ENCODE data around the gene HSD17B11.
"Not testable (repeated sequence)": the region's sequence is repeated elsewhere in the genome, so short reads cannot be mapped to it uniquely, and the experiment has no call there.

The HSD17B11 gene

GRCh38 chr4:87391576-87392054 lies 627 bp upstream of the HSD17B11 start:
- no CpG with 5 or more reads among the region's 16 CpGs for WGBS, 2 donors (ENCODE audit: extremely low coverage in 2 of 2, insufficient read length in 2 of 2, insufficient replicate concordance in 1 of 2)
- peaks cover 2 to 12% of the 10 kb centered on the region in 2 donors for H3K9me3 ChIP-seq (replicated peaks in 1 of 2; ENCODE audit: control insufficient read depth in 2 of 2, insufficient read depth in 1 of 2, low read depth in 1 of 2, low read length in 2 of 2)
- peaks cover 0 to 3% of the 10 kb centered on the region in 2 donors for H3K4me1 ChIP-seq (ENCODE audit: control insufficient read depth in 2 of 2, insufficient read depth in 1 of 2, low read depth in 1 of 2, low read length in 2 of 2)
- H2BK12ac ChIP-seq (ENCODE audit: low read length): no peak overlapping the region
- H3K79me1 ChIP-seq (ENCODE audit: low read depth, low read length): no peaks in the 10 kb centered on the region
- H2BK15ac ChIP-seq (ENCODE audit: low read length): no peak overlapping the region
- peak overlapping the region; percentile 98 for H2AFZ ChIP-seq (ENCODE audit: low read length)
- no peak for DNase-seq (ENCODE audit: low spot score)
- H2BK120ac ChIP-seq (ENCODE audit: low read depth, low read length): no peak overlapping the region
- H3K18ac ChIP-seq (ENCODE audit: low read length): no peak overlapping the region
- peak overlapping the region; percentile 61 for H3K4me2 ChIP-seq (ENCODE audit: insufficient read depth, low read length, poor library complexity, severe bottlenecking)
- H3K36me3 ChIP-seq (replicated peaks in 1 of 2; ENCODE audit: control insufficient read depth in 2 of 2, insufficient read depth in 2 of 2, low read length in 2 of 2): peaks cover 0 to 2% of the 10 kb centered on the region in 2 donors
- H2AK5ac ChIP-seq (ENCODE audit: low read depth, low read length): no peak overlapping the region
- no peak overlapping the region for H4K91ac ChIP-seq (ENCODE audit: low read depth, low read length, poor library complexity)
- H4K8ac ChIP-seq (ENCODE audit: low read depth, low read length): no peak overlapping the region
- H3K27me3 ChIP-seq (ENCODE audit: control insufficient read depth in 3 of 3, insufficient read depth in 3 of 3, low read depth in 1 of 3, low read length in 3 of 3): no peaks in the 10 kb centered on the region
- peak overlapping the region; percentile 60 for H3K27ac ChIP-seq (replicated peaks; ENCODE audit: low read length)
- no peak overlapping the region for H3K4ac ChIP-seq (ENCODE audit: low read length)
- H3K4me3 ChIP-seq (ENCODE audit: low read length in 2 of 2): peak overlapping the region; percentile 71 to 74
- H3K23ac ChIP-seq (ENCODE audit: low read depth, low read length, poor library complexity): no peak overlapping the region
- no peak overlapping the region for H2BK5ac ChIP-seq (ENCODE audit: low read length)
- no peak overlapping the region for H3K14ac ChIP-seq (ENCODE audit: low read length)
- H3K9ac ChIP-seq (ENCODE audit: low read depth, low read length, poor library complexity): no peak overlapping the region

- Histone ChIP-seq H3K9ac (ENCODE audit: low read depth, low read length, poor library complexity) (no peak overlapping the region), H3K4ac (ENCODE audit: low read length) (no peak overlapping the region), H3K9me3 (replicated peaks in 1 of 2; ENCODE audit: control insufficient read depth in 2 of 2, insufficient read depth in 1 of 2, low read depth in 1 of 2, low read length in 2 of 2) (peaks cover 2 to 12% of the 10 kb centered on the region in 2 donors), H2BK15ac (ENCODE audit: low read length) (no peak overlapping the region), H3K4me1 (ENCODE audit: control insufficient read depth in 2 of 2, insufficient read depth in 1 of 2, low read depth in 1 of 2, low read length in 2 of 2) (peaks cover 0 to 3% of the 10 kb centered on the region in 2 donors), H3K14ac (ENCODE audit: low read length) (no peak overlapping the region), H3K4me2 (ENCODE audit: insufficient read depth, low read length, poor library complexity, severe bottlenecking) (peak overlapping the region; percentile 34), H2AFZ (ENCODE audit: low read length) (peak overlapping the region; percentile 98), H2BK12ac (ENCODE audit: low read length) (no peak overlapping the region), H3K36me3 (replicated peaks in 1 of 2; ENCODE audit: control insufficient read depth in 2 of 2, insufficient read depth in 2 of 2, low read length in 2 of 2) (peaks cover 0 to 2% of the 10 kb centered on the region in 2 donors), H3K23ac (ENCODE audit: low read depth, low read length, poor library complexity) (no peak overlapping the region), H2AK5ac (ENCODE audit: low read depth, low read length) (no peak overlapping the region), H4K91ac (ENCODE audit: low read depth, low read length, poor library complexity) (no peak overlapping the region), H3K27me3 (ENCODE audit: control insufficient read depth in 3 of 3, insufficient read depth in 3 of 3, low read depth in 1 of 3, low read length in 3 of 3) (no peaks in the 10 kb centered on the region), H2BK120ac (ENCODE audit: low read depth, low read length) (no peak overlapping the region), H3K27ac (replicated peaks; ENCODE audit: low read length) (no peak overlapping the region), H4K8ac (ENCODE audit: low read depth, low read length) (no peak overlapping the region), H3K4me3 (ENCODE audit: low read length in 2 of 2) (peak overlapping the region; percentile 71 to 74), H3K18ac (ENCODE audit: low read length) (no peak overlapping the region), H2BK5ac (ENCODE audit: low read length) (no peak overlapping the region), H3K79me1 (ENCODE audit: low read depth, low read length) (no peaks in the 10 kb centered on the region)
- no peak for DNase-seq (ENCODE audit: low spot score)
Measured at GRCh38 chr4:87390551-87390890, 467 bp downstream of the HSD17B11 start.

- peak overlapping the region in 1 of 2 donors; percentile 71 for H3K4me3 ChIP-seq (ENCODE audit: low read length in 2 of 2)
- not testable (repeated sequence) for H2BK120ac ChIP-seq (ENCODE audit: low read depth, low read length); H2BK12ac ChIP-seq (ENCODE audit: low read length); H2AK5ac ChIP-seq (ENCODE audit: low read depth, low read length); H2BK15ac ChIP-seq (ENCODE audit: low read length); H2AFZ ChIP-seq (ENCODE audit: low read length); H2BK5ac ChIP-seq (ENCODE audit: low read length); H3K4me2 ChIP-seq (ENCODE audit: insufficient read depth, low read length, poor library complexity, severe bottlenecking); H3K27ac ChIP-seq (replicated peaks; ENCODE audit: low read length); DNase-seq (ENCODE audit: low spot score); H4K8ac ChIP-seq (ENCODE audit: low read depth, low read length); H3K9ac ChIP-seq (ENCODE audit: low read depth, low read length, poor library complexity); H3K4me1 ChIP-seq (ENCODE audit: control insufficient read depth in 2 of 2, insufficient read depth in 1 of 2, low read depth in 1 of 2, low read length in 2 of 2); H3K18ac ChIP-seq (ENCODE audit: low read length); H3K36me3 ChIP-seq (replicated peaks in 1 of 2; ENCODE audit: control insufficient read depth in 2 of 2, insufficient read depth in 2 of 2, low read length in 2 of 2); H3K14ac ChIP-seq (ENCODE audit: low read length); H3K27me3 ChIP-seq (ENCODE audit: control insufficient read depth in 3 of 3, insufficient read depth in 3 of 3, low read depth in 1 of 3, low read length in 3 of 3); H4K91ac ChIP-seq (ENCODE audit: low read depth, low read length, poor library complexity); H3K4ac ChIP-seq (ENCODE audit: low read length); H3K79me1 ChIP-seq (ENCODE audit: low read depth, low read length); H3K23ac ChIP-seq (ENCODE audit: low read depth, low read length, poor library complexity)
- WGBS, 2 donors (ENCODE audit: extremely low coverage in 2 of 2, insufficient read length in 2 of 2, insufficient replicate concordance in 1 of 2): no CpG with 5 or more reads among the region's 20 CpGs
- peaks cover 2 to 15% of the 10 kb centered on the region in 2 donors for H3K9me3 ChIP-seq (replicated peaks in 1 of 2; ENCODE audit: control insufficient read depth in 2 of 2, insufficient read depth in 1 of 2, low read depth in 1 of 2, low read length in 2 of 2)
Measured at GRCh38 chr4:87390055-87390454, 933 bp downstream of the HSD17B11 start.

- Histone ChIP-seq H3K27ac (replicated peaks; ENCODE audit: low read length) (no peak overlapping the region), H2AK5ac (ENCODE audit: low read depth, low read length) (no peak overlapping the region), H4K91ac (ENCODE audit: low read depth, low read length, poor library complexity) (no peak overlapping the region), H3K4me3 (ENCODE audit: low read length in 2 of 2) (no peak overlapping the region), H3K4ac (ENCODE audit: low read length) (no peak overlapping the region), H3K9ac (ENCODE audit: low read depth, low read length, poor library complexity) (no peak overlapping the region), H2BK5ac (ENCODE audit: low read length) (no peak overlapping the region), H3K4me1 (ENCODE audit: control insufficient read depth in 2 of 2, insufficient read depth in 1 of 2, low read depth in 1 of 2, low read length in 2 of 2) (peaks cover 0 to 3% of the 10 kb centered on the region in 2 donors), H3K18ac (ENCODE audit: low read length) (no peak overlapping the region), H2BK12ac (ENCODE audit: low read length) (no peak overlapping the region), H3K9me3 (replicated peaks in 1 of 2; ENCODE audit: control insufficient read depth in 2 of 2, insufficient read depth in 1 of 2, low read depth in 1 of 2, low read length in 2 of 2) (peaks cover 2 to 18% of the 10 kb centered on the region in 2 donors), H2BK120ac (ENCODE audit: low read depth, low read length) (no peak overlapping the region), H3K4me2 (ENCODE audit: insufficient read depth, low read length, poor library complexity, severe bottlenecking) (no peak overlapping the region), H3K23ac (ENCODE audit: low read depth, low read length, poor library complexity) (no peak overlapping the region), H2AFZ (ENCODE audit: low read length) (no peak overlapping the region), H3K27me3 (ENCODE audit: control insufficient read depth in 3 of 3, insufficient read depth in 3 of 3, low read depth in 1 of 3, low read length in 3 of 3) (no peaks in the 10 kb centered on the region), H3K14ac (ENCODE audit: low read length) (no peak overlapping the region), H2BK15ac (ENCODE audit: low read length) (no peak overlapping the region), H4K8ac (ENCODE audit: low read depth, low read length) (no peak overlapping the region), H3K36me3 (replicated peaks in 1 of 2; ENCODE audit: control insufficient read depth in 2 of 2, insufficient read depth in 2 of 2, low read length in 2 of 2) (peaks cover 0 to 2% of the 10 kb centered on the region in 2 donors), H3K79me1 (ENCODE audit: low read depth, low read length) (no peaks in the 10 kb centered on the region)
- no peak for DNase-seq (ENCODE audit: low spot score)
- no CpG with 5 or more reads among the region's 3 CpGs for WGBS, 2 donors (ENCODE audit: extremely low coverage in 2 of 2, insufficient read length in 2 of 2, insufficient replicate concordance in 1 of 2)
Measured at GRCh38 chr4:87388901-87389300, 2.1 kb downstream of the HSD17B11 start.

All from neuronal stem cell (in vitro differentiated cells).